ENCODE measurements around the gene MCM3. TPM values are rescaled to one million over a fixed set of nuclear protein-coding genes. Genes with fewer than 3 reads are reported as not detected.

The MCM3 gene
- polyA plus RNA-seq, 1 donor from 2014 or later, result 8.6 TPM

DNA sequence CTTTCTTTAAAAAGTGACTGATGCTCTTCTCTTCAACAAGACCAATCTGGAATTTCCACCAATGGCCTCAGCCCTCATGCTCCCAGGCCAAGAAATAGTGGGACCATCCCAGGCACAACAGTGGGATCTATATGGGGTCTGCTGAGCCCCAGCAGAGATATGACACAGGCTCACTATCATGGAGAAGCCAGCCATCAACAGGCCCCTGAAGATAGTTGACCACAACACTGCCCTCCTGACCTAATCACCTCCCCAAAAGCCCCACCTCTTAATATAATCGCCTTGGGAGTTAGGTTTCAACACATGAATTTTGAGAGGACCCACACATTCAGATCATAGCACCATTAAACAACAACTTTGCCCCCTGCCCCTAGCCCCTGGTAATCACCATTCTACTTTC, 16.8 kb upstream of the MCM3 start:
- H3K36me3 ChIP-seq (ENCODE audit: insufficient read depth, low read length), result no peaks in the 10 kb centered on the region
- no peaks in the 10 kb centered on the region for H3K27me3 ChIP-seq (ENCODE audit: insufficient read depth, low read depth, low read length)
- H3K9me3 ChIP-seq (ENCODE audit: low read length), result no peaks in the 10 kb centered on the region
- no peak overlapping the region for H2AFZ ChIP-seq (ENCODE audit: low read depth, low read length)
- H3K4me2 ChIP-seq (ENCODE audit: low read length), result no peak overlapping the region
- H4K20me1 ChIP-seq (ENCODE audit: insufficient read depth), result no peaks in the 10 kb centered on the region
- no peak overlapping the region for H3K4me3 ChIP-seq (ENCODE audit: low read length)
- no peak overlapping the region for H3K9ac ChIP-seq (ENCODE audit: low read length)
- H3K79me2 ChIP-seq (replicated peaks; ENCODE audit: insufficient read depth, low read length), result no peaks in the 10 kb centered on the region
- H3K9me2 ChIP-seq (ENCODE audit: insufficient read depth, low read length), result no peaks in the 10 kb centered on the region
- TF ChIP-seq MXI1 (conservative IDR thresholded peaks at IDR 0.05; ENCODE audit: poor library complexity, severe bottlenecking), result no peak
- TF ChIP-seq, protein P1, sequence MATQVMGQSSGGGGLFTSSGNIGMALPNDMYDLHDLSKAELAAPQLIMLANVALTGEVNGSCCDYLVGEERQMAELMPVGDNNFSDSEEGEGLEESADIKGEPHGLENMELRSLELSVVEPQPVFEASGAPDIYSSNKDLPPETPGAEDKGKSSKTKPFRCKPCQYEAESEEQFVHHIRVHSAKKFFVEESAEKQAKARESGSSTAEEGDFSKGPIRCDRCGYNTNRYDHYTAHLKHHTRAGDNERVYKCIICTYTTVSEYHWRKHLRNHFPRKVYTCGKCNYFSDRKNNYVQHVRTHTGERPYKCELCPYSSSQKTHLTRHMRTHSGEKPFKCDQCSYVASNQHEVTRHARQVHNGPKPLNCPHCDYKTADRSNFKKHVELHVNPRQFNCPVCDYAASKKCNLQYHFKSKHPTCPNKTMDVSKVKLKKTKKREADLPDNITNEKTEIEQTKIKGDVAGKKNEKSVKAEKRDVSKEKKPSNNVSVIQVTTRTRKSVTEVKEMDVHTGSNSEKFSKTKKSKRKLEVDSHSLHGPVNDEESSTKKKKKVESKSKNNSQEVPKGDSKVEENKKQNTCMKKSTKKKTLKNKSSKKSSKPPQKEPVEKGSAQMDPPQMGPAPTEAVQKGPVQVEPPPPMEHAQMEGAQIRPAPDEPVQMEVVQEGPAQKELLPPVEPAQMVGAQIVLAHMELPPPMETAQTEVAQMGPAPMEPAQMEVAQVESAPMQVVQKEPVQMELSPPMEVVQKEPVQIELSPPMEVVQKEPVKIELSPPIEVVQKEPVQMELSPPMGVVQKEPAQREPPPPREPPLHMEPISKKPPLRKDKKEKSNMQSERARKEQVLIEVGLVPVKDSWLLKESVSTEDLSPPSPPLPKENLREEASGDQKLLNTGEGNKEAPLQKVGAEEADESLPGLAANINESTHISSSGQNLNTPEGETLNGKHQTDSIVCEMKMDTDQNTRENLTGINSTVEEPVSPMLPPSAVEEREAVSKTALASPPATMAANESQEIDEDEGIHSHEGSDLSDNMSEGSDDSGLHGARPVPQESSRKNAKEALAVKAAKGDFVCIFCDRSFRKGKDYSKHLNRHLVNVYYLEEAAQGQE (IDR thresholded peaks at IDR 0.05; ENCODE audit: borderline replicate concordance), result no peak
- no peak for TF ChIP-seq SMC3 (conservative IDR thresholded peaks at IDR 0.05; ENCODE audit: poor library complexity)
- no peak for TF ChIP-seq EZH2 (IDR thresholded peaks at IDR 0.05; ENCODE audit: borderline replicate concordance, insufficient read depth, low read length, poor library complexity, severe bottlenecking)
- TF ChIP-seq CTCF (IDR thresholded peaks at IDR 0.05; ENCODE audit: poor library complexity, severe bottlenecking), result no peak
- no peak for TF ChIP-seq RAD21 (conservative IDR thresholded peaks at IDR 0.05)
- no peak for TF ChIP-seq TAF1 (IDR thresholded peaks at IDR 0.05; ENCODE audit: low read depth)
- no peak for TF ChIP-seq EP300 (conservative IDR thresholded peaks at IDR 0.05; ENCODE audit: poor library complexity, severe bottlenecking)
- no peak for TF ChIP-seq POLR2AphosphoS5 (IDR thresholded peaks at IDR 0.05)
- H3F3A ChIP-seq (ENCODE audit: insufficient read depth, low read length, poor library complexity, severe bottlenecking), result no peaks in the 10 kb centered on the region
- no peak overlapping the region for H3K27ac ChIP-seq (ENCODE audit: low read length)

DNA sequence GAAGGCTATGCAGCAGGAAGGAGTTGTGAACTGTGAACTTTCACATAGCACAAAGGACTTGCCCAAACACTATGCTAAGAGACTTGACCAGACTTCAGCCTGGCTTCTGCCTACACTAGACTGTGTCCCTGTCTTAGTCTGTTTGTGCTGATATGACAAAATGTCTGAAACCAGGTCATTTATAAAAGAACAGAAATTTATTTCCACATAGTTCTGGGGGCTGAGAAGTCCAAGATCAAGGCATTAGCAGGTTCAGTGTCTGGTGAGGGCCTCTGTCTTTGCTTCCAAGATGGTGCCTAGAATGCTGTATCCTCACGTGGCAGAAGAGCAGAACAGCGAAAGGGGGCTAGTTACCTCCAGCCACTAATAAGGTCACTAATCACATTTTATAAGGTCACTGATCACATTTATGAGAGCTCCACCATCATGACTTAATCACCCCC, 16.0 kb upstream of the MCM3 start:
- H3K4me3 ChIP-seq (ENCODE audit: low read length), result no peak overlapping the region
- H3F3A ChIP-seq (ENCODE audit: insufficient read depth, low read length, poor library complexity, severe bottlenecking), result no peaks in the 10 kb centered on the region
- no peak overlapping the region for H3K4me2 ChIP-seq (ENCODE audit: low read length)
- H2AFZ ChIP-seq (ENCODE audit: low read depth, low read length), result no peak overlapping the region
- no peaks in the 10 kb centered on the region for H3K9me3 ChIP-seq (ENCODE audit: low read length)
- TF ChIP-seq SMC3 (conservative IDR thresholded peaks at IDR 0.05; ENCODE audit: poor library complexity), result no peak
- no peaks in the 10 kb centered on the region for H3K36me3 ChIP-seq (ENCODE audit: insufficient read depth, low read length)
- H3K9me2 ChIP-seq (ENCODE audit: insufficient read depth, low read length), result no peaks in the 10 kb centered on the region
- no peak overlapping the region for H3K27ac ChIP-seq (ENCODE audit: low read length)
- H3K27me3 ChIP-seq (ENCODE audit: insufficient read depth, low read depth, low read length), result no peaks in the 10 kb centered on the region
- H4K20me1 ChIP-seq (ENCODE audit: insufficient read depth), result no peaks in the 10 kb centered on the region
- no peak overlapping the region for H3K9ac ChIP-seq (ENCODE audit: low read length)
- H3K79me2 ChIP-seq (replicated peaks; ENCODE audit: insufficient read depth, low read length), result no peaks in the 10 kb centered on the region

- no peaks in the 10 kb centered on the region for H4K20me1 ChIP-seq (ENCODE audit: insufficient read depth)
- no peaks in the 10 kb centered on the region for H3K79me2 ChIP-seq (replicated peaks; ENCODE audit: insufficient read depth, low read length)
- no peaks in the 10 kb centered on the region for H3K9me2 ChIP-seq (ENCODE audit: insufficient read depth, low read length)
- no peak overlapping the region for H3K4me2 ChIP-seq (ENCODE audit: low read length)
- H3K27me3 ChIP-seq (ENCODE audit: insufficient read depth, low read depth, low read length), result no peaks in the 10 kb centered on the region
- no peak overlapping the region for H2AFZ ChIP-seq (ENCODE audit: low read depth, low read length)
- H3K9ac ChIP-seq (ENCODE audit: low read length), result no peak overlapping the region
- no peaks in the 10 kb centered on the region for H3F3A ChIP-seq (ENCODE audit: insufficient read depth, low read length, poor library complexity, severe bottlenecking)
- no peak overlapping the region for H3K4me3 ChIP-seq (ENCODE audit: low read length)
- no peaks in the 10 kb centered on the region for H3K9me3 ChIP-seq (ENCODE audit: low read length)
- H3K27ac ChIP-seq (ENCODE audit: low read length), result no peak overlapping the region
- no peak for TF ChIP-seq MXI1 (conservative IDR thresholded peaks at IDR 0.05; ENCODE audit: poor library complexity, severe bottlenecking)
- no peak for TF ChIP-seq EZH2 (IDR thresholded peaks at IDR 0.05; ENCODE audit: borderline replicate concordance, insufficient read depth, low read length, poor library complexity, severe bottlenecking)
- TF ChIP-seq EP300 (conservative IDR thresholded peaks at IDR 0.05; ENCODE audit: poor library complexity, severe bottlenecking), result no peak
- no peak for TF ChIP-seq CTCF (IDR thresholded peaks at IDR 0.05; ENCODE audit: poor library complexity, severe bottlenecking)
- TF ChIP-seq TAF1 (IDR thresholded peaks at IDR 0.05; ENCODE audit: low read depth), result no peak
- no peak for TF ChIP-seq POLR2AphosphoS5 (IDR thresholded peaks at IDR 0.05)
- no peak for TF ChIP-seq SMC3 (conservative IDR thresholded peaks at IDR 0.05; ENCODE audit: poor library complexity)
- TF ChIP-seq, protein P1 (IDR thresholded peaks at IDR 0.05; ENCODE audit: borderline replicate concordance), result no peak
- no peak for TF ChIP-seq RAD21 (conservative IDR thresholded peaks at IDR 0.05)
- H3K36me3 ChIP-seq (ENCODE audit: insufficient read depth, low read length), result no peaks in the 10 kb centered on the region
These were observed 15.1 kb upstream of the MCM3 start for GRCh38 chr6:52299653-52300052.
